Activated naive CD8-positive, alpha-beta T cell treated with anti-CD3 and anti-CD28 coated beads, Interleukin-2, amount 50 U/mL, for 24 hours (primary cell): ENCODE data around the gene HSDL1.

ENCODE experiments used
- ATAC-seq: fragments of 150-1000 bp; cut with Tn5 transposase; one replicate; pipeline ENCODE4 v1.10.0; 2021
- DNase-seq: peaks from one replicate; pipeline ENCODE4 v3.0.0; 2021
- H3K27ac Mint-ChIP-seq: one replicate; pipeline ENCODE4 v1.8.0; 2021; ENCODE audit warnings: mild to moderate bottlenecking, mixed read lengths
- H3K27me3 Mint-ChIP-seq: one replicate; pipeline ENCODE4 v1.8.0; 2021; ENCODE audit warnings: mixed read lengths
- H3K36me3 Mint-ChIP-seq: one replicate; pipeline ENCODE4 v1.8.0; 2021; ENCODE audit warnings: low read depth, mixed read lengths
- H3K4me1 Mint-ChIP-seq: one replicate; pipeline ENCODE4 v1.8.0; 2021; ENCODE audit warnings: mixed read lengths
- H3K4me3 Mint-ChIP-seq: one replicate; pipeline ENCODE4 v1.8.0; 2021; ENCODE audit warnings: mild to moderate bottlenecking, moderate library complexity, mixed read lengths
- H3K9me3 Mint-ChIP-seq: one replicate; pipeline ENCODE4 v1.8.0; 2021; ENCODE audit warnings: mixed read lengths

The HSDL1 gene

DNA sequence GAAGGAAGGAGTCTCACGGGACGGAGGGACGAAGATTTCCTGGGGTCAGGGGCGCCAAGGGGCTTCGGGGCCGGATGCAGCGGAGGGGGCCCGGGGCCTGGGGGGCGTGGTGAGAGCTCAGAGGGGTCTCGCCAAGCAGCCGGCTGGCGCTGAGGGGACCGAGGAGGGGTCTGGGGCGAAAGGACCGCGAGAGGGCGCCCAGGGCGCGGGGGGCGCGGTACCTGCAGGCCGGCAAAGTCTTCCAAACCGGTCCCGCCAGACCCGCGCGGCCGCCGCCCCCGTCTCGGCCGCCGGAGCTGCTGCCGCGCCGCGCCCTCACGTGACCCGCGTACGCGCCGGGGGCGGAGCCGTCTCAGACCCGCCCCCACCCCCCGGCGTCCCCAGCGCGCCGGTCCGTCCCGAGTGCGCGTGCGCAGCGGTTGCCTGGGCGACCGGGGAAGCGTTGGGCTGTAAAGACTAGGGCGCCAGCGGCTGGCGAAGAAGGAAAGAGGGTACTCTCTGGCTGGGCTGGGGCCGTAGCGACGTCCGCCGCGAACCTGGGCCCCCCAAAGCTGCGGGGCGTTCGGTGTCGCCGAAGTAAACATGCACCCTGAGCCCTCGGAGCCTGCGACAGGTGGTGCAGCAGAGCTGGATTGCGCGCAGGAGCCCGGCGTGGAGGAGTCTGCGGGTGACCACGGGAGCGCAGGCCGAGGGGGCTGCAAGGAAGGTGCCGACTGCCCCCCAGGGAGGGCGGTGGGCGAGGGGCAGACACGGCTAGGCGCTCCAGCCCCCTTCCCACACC, at the start of gene HSDL1, which contains the start of gene DNAAF1:
HSDL1 (minus strand) TSS at position 319 of the 781 bp plus-strand sequence. CDS start 13,856 bp downstream, outside the sequence.
DNAAF1 (plus strand) TSS at position 450 of the 781 bp plus-strand sequence; CDS start at position 583, 133 bp downstream.
- peak; percentile 96 for DNase-seq
- H3K4me3 Mint-ChIP-seq, result peak within 1 kb of the TSS; percentile 93
- peaks cover 23% of the 10 kb centered on the region for H3K4me1 Mint-ChIP-seq
- ATAC-seq, result peak; percentile 83
- H3K27ac Mint-ChIP-seq, result peak within 1 kb of the TSS; percentile 86
- H3K9me3 Mint-ChIP-seq, result no peaks in the 10 kb centered on the region
- peaks cover 3% of the 10 kb centered on the region for H3K27me3 Mint-ChIP-seq
- no peaks in the 10 kb centered on the region for H3K36me3 Mint-ChIP-seq

DNA sequence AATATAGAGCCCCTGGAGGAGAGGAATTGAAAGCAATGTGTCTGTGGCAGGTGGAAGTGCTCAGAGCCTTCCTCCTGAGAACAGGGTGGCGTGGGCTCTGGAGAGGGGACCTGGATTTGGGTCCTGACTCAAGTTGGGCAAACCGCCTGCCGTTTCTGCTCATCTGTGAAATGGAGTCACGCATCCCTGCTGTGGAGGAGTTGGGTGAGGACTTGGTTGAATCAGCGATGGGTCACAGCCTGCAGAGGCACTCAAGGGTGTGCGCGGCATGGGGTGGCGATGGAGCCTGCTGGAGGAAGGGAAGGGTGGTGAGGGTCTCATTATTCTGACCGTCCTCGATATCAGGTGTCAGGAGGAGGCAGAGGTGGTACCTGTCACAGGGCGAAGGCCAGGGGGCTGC, 49.0 kb upstream of the HSDL1 start:
- ATAC-seq (peak; percentile 22), DNase-seq (peak; percentile 18)
- peak overlapping the region; percentile 60 for H3K27ac Mint-ChIP-seq
- H3K36me3 Mint-ChIP-seq, result no peaks in the 10 kb centered on the region
- H3K27me3 Mint-ChIP-seq, result no peaks in the 10 kb centered on the region
- peaks cover 16% of the 10 kb centered on the region for H3K4me1 Mint-ChIP-seq
- H3K4me3 Mint-ChIP-seq, result peak overlapping the region; percentile 71
- no peaks in the 10 kb centered on the region for H3K9me3 Mint-ChIP-seq

DNA sequence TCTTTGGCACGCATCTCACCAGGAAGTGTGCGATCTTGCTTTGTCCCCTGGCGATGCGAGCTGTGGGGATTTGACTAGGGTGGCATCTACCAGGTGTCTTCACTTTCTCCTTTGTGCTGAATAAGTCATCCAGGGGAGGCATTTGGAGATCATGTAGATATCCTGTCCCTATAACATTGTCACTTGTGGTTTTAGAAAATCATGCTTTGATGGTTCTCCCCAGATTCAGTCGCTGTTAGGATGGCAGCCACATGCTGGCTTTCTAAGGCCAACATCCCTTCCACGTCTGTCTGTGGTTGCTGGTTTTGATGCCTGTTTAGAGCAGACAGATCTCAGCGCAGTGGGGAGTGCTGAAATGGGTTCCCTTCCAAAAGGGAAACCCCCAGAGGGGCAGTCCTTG, 48.5 kb upstream of the HSDL1 start:
- ATAC-seq, result no peak
- Mint-ChIP-seq H3K9me3 (no peaks in the 10 kb centered on the region), H3K36me3 (no peaks in the 10 kb centered on the region), H3K27me3 (no peaks in the 10 kb centered on the region), H3K4me1 (peaks cover 16% of the 10 kb centered on the region), H3K4me3 (peak overlapping the region; percentile 71), H3K27ac (peak overlapping the region; percentile 60)
- no peak for DNase-seq

DNA sequence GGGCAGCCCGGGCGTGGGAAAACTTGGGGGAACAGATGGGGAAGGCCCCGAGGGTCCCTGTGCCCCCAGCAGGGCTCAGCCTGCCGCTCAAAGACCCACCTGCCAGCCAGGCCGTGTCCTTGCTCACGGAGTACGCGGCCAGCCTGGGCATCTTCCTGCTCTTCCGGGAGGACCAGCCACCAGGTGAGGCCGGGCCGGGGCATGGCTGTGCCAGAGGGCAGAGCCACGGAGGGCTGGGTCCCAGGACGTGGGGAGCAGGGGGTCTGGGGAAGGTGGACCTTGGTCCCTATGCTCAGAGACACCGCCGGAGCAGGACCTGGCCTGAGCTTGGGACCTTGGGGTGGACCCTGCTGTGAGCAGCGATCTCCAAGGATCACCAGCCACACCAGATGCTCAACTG, 46.5 kb upstream of the HSDL1 start:
- no peaks in the 10 kb centered on the region for H3K36me3 Mint-ChIP-seq
- no peak for ATAC-seq
- no peak overlapping the region for H3K27ac Mint-ChIP-seq

DNA sequence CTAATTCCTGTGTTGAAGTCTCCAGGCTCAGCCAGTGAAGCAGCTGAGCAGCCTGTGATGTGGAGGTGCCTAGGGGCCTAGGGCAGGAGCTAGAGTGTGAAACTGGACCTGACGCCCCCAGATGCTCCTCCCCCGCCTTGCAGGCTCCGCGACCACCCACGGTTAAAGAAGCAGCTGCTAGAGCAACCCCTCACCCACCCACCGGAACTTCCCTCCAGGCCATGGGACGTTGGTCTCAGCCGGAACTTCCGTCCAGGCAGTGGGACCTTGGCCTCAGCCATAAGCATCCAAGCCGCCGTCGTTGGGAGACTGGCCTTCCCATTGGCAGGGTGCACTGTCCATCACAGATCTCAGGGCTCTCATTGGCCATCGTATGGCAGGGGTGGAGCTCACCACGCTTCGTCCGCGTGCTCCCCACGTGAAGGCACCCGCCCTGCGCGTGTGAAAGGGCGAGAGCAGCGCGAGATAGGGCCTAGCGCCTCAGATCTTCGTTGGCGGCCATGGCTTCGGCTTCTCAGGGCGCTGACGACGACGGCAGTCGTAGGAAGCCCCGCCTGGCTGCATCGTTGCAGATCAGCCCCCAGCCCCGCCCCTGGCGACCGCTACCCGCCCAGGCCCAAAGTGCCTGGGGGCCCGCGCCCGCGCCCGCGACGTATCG, 45.9 kb upstream of the HSDL1 start, which contains the start of gene ADAD2:
ADAD2 (plus strand) TSS at position 427 of the 658 bp plus-strand sequence; CDS start at position 501, 74 bp downstream.
- Mint-ChIP-seq H3K4me1 (peaks cover 20% of the 10 kb centered on the region), H3K27me3 (no peaks in the 10 kb centered on the region), H3K4me3 (no peak within 1 kb of the TSS), H3K27ac (no peak within 1 kb of the TSS), H3K36me3 (no peaks in the 10 kb centered on the region), H3K9me3 (no peaks in the 10 kb centered on the region)
- peak; percentile 25 for DNase-seq
- no peak for ATAC-seq

More for the DNA sequence above, 46.5 kb upstream of the HSDL1 start:
- peaks cover 18% of the 10 kb centered on the region for H3K4me1 Mint-ChIP-seq
- no peak for DNase-seq
- no peak overlapping the region for H3K4me3 Mint-ChIP-seq
- no peaks in the 10 kb centered on the region for H3K9me3 Mint-ChIP-seq
- no peaks in the 10 kb centered on the region for H3K27me3 Mint-ChIP-seq

DNA sequence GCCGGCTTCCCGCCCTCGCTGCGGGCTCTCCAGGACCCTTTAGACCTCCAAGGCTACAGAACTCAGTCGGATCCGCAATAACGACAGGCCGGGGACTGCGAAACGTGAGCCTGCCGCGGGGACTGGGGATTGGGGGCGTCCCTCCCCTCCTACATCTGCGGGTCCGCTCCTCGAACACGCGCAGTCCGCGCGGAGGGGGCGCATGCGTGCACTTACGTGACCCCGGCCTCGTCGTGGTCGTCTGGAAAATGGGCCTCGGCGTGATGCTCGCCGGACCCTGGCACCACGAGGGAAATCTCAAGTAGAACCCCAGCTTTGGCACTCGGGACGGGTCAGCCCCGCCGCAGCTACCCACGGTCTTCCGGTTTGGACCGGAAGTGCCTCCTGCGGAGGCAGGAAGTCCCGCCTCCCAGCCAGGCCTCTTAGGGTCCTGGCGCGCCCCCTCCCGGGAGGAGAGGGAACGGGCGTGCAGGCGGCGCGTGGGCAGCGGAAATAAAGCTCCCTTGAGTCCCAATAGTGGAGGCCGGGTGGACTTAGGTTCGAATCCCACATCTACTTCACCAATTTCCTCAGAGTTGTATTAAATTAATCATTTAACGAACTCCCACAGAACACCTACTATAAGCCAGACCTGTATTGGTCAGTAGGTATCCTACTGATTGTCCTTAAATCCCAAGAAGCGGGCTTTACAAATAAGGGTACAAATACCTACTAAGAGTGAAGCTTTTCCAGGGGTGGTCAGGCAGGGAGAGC, 41.9 kb upstream of the HSDL1 start, which contains the start of gene TAF1C:
TAF1C (minus strand) TSS at position 373 of the 753 bp plus-strand sequence. CDS start 2,069 bp downstream, outside the sequence.
- ATAC-seq (peak; percentile 83), DNase-seq (peak; percentile 92)
- Mint-ChIP-seq H3K36me3 (peaks cover 4% of the 10 kb centered on the region), H3K27ac (peak within 1 kb of the TSS; percentile 88), H3K4me1 (peaks cover 15% of the 10 kb centered on the region), H3K9me3 (no peaks in the 10 kb centered on the region), H3K27me3 (no peaks in the 10 kb centered on the region), H3K4me3 (peak within 1 kb of the TSS; percentile 89)

DNA sequence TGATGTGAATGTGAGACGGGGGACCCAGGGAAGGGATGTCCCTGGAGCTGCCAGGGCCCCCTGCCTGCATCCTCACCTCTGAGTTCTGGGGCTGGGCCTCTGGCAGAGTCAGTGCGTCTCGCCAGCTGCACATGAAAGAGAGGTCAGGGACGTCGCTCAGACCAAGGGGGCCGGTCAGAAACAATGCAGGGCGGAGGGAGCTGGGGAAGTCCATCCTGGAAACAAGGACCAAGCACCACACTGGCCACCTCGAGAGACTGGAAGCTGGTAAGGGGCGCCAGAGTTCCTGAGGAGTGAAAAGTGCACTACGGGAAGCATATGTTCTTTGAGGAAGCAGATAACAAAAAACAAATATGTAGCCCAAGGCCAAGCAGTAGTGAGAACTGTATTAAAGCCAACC, 39.8 kb upstream of the HSDL1 start:
- Mint-ChIP-seq H3K4me3 (peak overlapping the region; percentile 89), H3K27me3 (no peaks in the 10 kb centered on the region), H3K36me3 (peaks cover 6% of the 10 kb centered on the region), H3K27ac (peak overlapping the region; percentile 17), H3K9me3 (no peaks in the 10 kb centered on the region), H3K4me1 (peaks cover 15% of the 10 kb centered on the region)
- ATAC-seq (no peak), DNase-seq (no peak)

DNA sequence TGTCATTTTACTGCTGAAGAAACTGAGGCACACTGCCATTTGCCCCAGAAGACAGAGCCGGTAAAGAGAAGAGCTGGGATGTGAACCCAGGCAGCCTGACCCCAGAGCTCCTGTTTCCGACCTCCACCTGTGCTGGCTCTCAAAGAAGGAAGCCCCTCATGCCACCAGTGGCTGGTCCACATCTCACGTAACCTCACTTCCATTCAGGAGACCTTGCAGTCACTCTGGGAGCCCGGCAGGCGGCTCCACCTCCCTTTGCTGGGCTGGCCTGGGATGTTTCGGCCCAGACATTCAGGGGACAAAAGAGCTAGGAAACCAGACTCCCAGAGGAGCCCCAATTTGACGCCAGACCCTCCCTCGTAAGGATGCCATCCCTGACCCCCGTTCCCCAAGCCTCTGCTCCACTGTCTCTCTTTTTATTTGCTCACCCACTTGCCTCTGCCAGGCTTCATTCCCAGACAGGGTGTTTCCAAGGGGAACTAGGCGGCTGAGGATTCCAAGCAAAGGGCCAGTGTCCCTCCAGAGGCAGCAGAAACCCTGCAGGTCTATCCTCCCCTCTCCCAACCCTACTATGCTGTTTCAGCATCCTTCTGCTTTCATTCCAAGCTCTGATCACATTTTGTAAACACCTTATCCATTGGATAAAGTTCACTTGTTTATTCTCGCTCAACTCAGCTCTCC, 39.1 kb upstream of the HSDL1 start:
- no peak for DNase-seq
- ATAC-seq, result no peak
- no peaks in the 10 kb centered on the region for H3K27me3 Mint-ChIP-seq
- H3K4me1 Mint-ChIP-seq, result peaks cover 15% of the 10 kb centered on the region
- no peaks in the 10 kb centered on the region for H3K9me3 Mint-ChIP-seq
- no peak overlapping the region for H3K4me3 Mint-ChIP-seq
- no peak overlapping the region for H3K27ac Mint-ChIP-seq
- H3K36me3 Mint-ChIP-seq, result peaks cover 6% of the 10 kb centered on the region

DNA sequence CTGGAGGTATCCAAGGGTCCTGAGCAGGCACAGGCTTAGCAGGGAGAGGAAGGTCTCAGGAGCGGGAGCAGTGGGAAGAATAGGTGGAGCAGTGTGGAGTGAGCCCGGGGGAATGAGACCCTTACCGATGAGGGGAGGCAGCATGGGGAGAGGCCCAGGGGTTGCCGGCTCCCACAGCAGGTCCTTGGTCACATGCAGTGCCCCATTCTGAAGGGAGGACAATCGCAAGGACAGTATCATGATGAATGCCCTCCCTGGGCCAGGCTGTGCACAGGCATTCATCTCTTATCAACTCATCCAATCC, 38.5 kb upstream of the HSDL1 start:
- Mint-ChIP-seq H3K9me3 (no peaks in the 10 kb centered on the region), H3K36me3 (peaks cover 6% of the 10 kb centered on the region), H3K4me3 (no peak overlapping the region), H3K4me1 (peaks cover 15% of the 10 kb centered on the region), H3K27ac (no peak overlapping the region), H3K27me3 (no peaks in the 10 kb centered on the region)
- ATAC-seq (no peak), DNase-seq (no peak)

DNA sequence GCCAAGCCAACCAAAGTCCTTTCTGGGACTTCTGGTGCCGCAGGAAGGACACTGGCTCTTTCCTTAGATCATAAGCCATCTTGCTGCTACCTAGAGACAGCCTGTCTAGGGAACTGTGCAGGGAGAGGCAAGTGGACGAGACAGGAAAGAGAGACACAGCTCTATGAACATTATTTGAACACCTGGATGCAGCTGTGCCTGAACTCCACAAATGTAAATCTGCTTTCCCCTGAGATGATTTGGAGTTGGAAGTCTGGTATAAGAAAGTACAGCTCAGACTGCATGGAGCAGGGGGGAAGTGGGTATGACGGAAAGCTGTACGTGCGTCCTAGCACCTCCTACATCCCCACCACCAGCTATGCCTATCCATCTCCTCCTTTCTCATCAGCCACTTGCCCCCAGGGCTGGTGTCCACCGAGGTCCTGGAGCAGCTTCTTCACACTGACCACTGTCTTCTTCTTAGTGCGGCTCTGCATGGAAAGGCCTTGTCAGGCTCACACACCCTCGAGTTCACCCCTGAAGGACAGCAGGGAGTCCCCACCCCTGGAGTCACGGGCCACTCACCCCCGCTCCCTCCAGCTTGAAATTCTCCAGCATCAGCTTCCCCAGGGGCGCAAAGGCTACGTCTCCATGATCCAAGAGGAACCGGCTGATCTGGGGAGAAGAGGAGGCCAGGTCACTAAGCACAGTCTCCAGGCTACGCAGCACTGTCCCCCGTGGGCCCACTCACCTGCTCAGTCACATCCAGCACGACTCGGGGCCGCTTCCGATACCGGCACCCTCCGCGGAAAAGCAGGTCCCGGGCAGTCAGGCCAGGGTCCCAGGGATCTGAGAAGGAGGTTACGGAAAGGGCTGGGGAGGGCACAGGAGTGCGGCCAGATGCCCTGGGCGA, 37.9 kb upstream of the HSDL1 start:
- Mint-ChIP-seq H3K4me1 (peaks cover 20% of the 10 kb centered on the region), H3K27ac (no peak overlapping the region), H3K4me3 (no peak overlapping the region)

DNA sequence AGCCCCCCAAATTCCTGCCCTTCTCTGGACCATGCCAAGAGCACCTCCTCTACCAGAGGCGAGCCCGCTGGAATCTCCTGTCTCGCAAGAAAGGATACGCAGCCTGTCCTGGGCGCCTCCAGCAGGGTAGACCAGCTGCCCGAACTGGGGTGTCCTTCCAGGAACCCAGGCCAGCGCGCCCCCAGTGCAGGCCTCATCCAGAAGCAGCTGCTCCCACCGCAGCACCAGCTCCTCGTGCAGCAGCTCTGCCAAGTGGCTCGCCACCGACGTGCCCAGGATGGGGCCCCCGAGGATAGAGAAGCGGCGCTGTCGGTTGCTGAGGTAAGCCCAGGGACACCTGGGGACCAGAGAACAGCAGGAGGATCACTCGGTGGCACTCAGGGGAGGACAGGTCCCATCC, 37.1 kb upstream of the HSDL1 start:
- H3K4me3 Mint-ChIP-seq, result no peak overlapping the region
- H3K36me3 Mint-ChIP-seq, result peaks cover 6% of the 10 kb centered on the region
- peaks cover 23% of the 10 kb centered on the region for H3K4me1 Mint-ChIP-seq
- ATAC-seq (no peak), DNase-seq (no peak)
- no peaks in the 10 kb centered on the region for H3K27me3 Mint-ChIP-seq
- no peaks in the 10 kb centered on the region for H3K9me3 Mint-ChIP-seq
- H3K27ac Mint-ChIP-seq, result no peak overlapping the region

More for the DNA sequence above, 37.9 kb upstream of the HSDL1 start:
- Mint-ChIP-seq H3K36me3 (peaks cover 6% of the 10 kb centered on the region), H3K9me3 (no peaks in the 10 kb centered on the region), H3K27me3 (no peaks in the 10 kb centered on the region)
- no peak for DNase-seq
- ATAC-seq, result no peak

DNA sequence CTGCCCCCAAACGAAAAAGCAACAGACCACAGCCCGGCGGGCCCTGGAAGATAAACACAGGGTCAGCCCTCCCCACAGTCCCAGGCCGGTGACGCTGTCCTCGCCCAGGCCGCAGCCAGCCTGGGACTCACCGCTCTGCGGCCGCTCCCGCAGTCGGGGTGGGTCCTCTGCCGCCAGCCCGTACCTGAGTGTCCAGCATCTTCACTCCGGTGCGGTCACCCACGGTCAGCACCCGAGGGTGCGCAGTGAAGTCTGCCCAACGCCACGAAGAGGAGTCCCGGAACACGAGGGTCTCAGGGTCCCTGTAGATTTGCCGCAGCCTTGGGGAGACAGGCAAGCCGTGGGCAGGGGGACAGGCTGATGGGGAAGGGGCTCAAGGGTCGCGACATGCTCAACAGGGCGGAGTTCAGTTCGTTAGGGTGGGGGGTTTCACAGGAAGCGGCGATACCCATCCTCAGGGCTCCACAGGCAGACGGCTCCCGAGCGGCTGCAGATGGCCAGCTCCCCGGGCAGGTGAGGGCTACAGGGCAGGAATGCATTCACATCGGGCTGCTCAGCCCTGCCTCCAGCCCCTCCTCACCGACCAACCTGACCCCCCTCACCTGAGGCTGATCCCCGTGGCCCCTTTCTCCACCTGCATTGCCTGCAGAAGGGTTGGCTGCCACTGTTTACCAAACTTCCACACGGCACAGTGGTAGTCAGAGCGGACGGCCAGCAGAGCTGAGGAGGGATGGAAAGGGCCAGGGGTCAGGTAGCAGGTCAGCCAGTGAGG, 36.4 kb upstream of the HSDL1 start:
- no peaks in the 10 kb centered on the region for H3K27me3 Mint-ChIP-seq
- no peak overlapping the region for H3K27ac Mint-ChIP-seq
- no peak overlapping the region for H3K4me3 Mint-ChIP-seq
- peaks cover 6% of the 10 kb centered on the region for H3K36me3 Mint-ChIP-seq
- H3K4me1 Mint-ChIP-seq, result peaks cover 22% of the 10 kb centered on the region
- no peak for ATAC-seq
- no peak for DNase-seq
- no peaks in the 10 kb centered on the region for H3K9me3 Mint-ChIP-seq
